C4-2B (cell line): Measurements from ENCODE around the gene AK9.
"Not testable (repeated sequence)": the region's sequence is repeated elsewhere in the genome, so short reads cannot be mapped to it uniquely, and the experiment has no call there.

Experiments
- H3K27ac ChIP-seq: fragments of 450-650 bp; 2 replicates; pipeline ENCODE4 v1.5.1; 2017
- CTCF ChIP-seq: fragments of 450-650 bp; conservative IDR thresholded peaks from 2 replicates; pipeline ENCODE4 v1.5.1; 2017; ENCODE audit warnings: mild to moderate bottlenecking
- ZFX ChIP-seq: fragments of 450-650 bp; IDR thresholded peaks from 2 replicates; pipeline ENCODE4 v1.6.1; 2017

AK9 gene

GRCh38 chr6:109465772-109466171 is 225.2 kb downstream of the AK9 start:
- H3K27ac ChIP-seq, result peak overlapping the region; percentile 66
- TF ChIP-seq CTCF (no peak), ZFX (no peak)

- TF ChIP-seq CTCF (no peak), ZFX (no peak)
- no peak overlapping the region for H3K27ac ChIP-seq
These were observed 229.1 kb downstream of the AK9 start for GRCh38 chr6:109461733-109462526.

- H3K27ac ChIP-seq, result not testable (repeated sequence)
These were observed 229.8 kb downstream of the AK9 start for GRCh38 chr6:109461205-109461604.

DNA sequence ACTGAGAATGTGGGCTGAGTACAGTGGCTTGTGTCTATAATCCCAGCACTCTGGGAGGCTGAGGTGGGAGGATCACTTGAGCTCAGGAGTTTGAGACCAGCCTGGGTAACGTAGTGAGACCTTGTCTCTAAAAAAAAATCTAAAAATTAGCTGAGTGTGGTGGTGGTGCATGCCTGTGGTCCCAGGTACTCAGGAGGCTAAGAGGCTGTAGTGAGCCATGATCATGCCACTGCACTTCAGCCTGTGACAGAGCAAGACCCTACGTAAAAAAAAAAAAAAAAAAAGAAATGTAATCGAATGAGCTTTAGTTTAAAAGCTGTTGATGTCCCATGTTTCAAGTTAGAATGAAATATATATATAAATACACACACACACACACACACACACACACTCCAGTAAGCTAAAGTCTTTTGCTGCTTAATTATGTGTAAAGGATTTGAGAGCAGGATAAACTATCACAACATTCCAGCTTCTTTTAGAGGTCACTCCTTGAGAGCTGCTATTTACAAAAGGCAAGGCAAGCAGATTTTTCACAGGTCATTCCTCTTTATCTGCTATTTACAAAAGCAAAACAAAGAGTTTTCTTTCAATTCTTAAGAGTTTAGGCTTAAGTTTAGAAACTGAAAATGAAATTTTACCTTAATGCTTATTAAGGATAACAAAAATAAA is 230.7 kb downstream of the AK9 start:
- no peak overlapping the region for H3K27ac ChIP-seq
- no peak for TF ChIP-seq ZFX

GRCh38 chr6:109458774-109459531 is 232.0 kb downstream of the AK9 start:
- TF ChIP-seq ZFX (no peak), CTCF (no peak)
- H3K27ac ChIP-seq, result peak overlapping the region; percentile 84; the same call in 1 of the 2 replicates

GRCh38 chr6:109457562-109457996 is 233.4 kb downstream of the AK9 start:
- TF ChIP-seq ZFX (no peak), CTCF (no peak)
- peak overlapping the region; percentile 84; the same call in 1 of the 2 replicates for H3K27ac ChIP-seq

DNA sequence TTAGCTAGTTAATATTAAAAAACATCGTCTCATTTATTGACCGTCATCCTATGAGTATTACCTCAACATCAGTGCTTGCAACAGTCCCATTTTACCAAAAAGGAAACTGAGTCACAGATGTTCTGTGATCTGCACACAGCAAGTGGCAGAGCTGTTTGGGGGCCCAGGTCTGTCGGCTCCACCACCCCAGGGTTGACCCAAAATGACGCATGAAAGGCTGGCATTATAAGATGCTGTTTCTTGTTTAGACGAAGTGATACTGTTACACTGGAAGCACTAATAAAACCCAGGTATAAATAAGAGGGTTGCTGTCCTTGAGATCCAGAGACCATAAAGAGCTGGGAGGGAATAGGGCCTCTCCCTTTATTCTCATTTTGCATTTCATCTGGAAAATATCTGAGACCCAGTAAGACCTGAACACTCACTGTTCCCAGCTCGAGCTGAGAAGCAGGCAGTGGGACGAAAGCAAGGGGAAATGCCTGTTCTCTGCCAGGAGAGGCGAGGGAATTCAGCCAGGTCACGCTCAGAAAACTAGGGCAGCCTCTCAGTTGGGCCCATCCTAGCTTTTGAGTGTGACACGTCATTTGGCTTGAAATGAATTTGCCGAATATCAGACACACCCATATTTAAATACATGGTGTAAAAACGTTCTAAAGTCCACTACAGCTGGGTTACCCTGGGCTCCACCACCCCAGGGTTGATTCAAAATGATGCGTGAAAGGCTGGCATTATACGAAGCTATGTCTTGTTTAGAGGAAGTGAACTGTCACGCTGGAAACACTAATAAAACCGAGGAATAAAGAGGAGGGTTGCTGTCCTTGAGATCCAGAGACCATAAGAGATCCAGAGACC is 234.1 kb downstream of the AK9 start:
- TF ChIP-seq CTCF (no peak), ZFX (no peak)
- peak overlapping the region; percentile 84 for H3K27ac ChIP-seq
